KOPT-K1 (cell line): ENCODE data around the gene PMCH.
"Not testable (repeated sequence)": the region's sequence is repeated elsewhere in the genome, so short reads cannot be mapped to it uniquely, and the experiment has no call there.

Source experiments
- H3K27ac ChIP-seq: fragments of 200-600 bp; sonication (generic); 2 replicates; pipeline ENCODE4 v1.5.1; 2016; ENCODE audit warnings: antibody characterized with exemption, mild to moderate bottlenecking, low read depth, low read length; ENCODE audit not compliant: poor library complexity, severe bottlenecking
- H3K36me3 ChIP-seq: fragments of 200-600 bp; sonication (generic); 2 replicates; pipeline ENCODE4 v1.5.1; 2017; ENCODE audit warnings: antibody characterized with exemption, mild to moderate bottlenecking, low read length, moderate library complexity; ENCODE audit not compliant: insufficient read depth
- H3K9me3 ChIP-seq: fragments of 200-600 bp; sonication (generic); 2 replicates; pipeline ENCODE4 v1.5.1; 2017; ENCODE audit warnings: antibody characterized with exemption, low read length, mild to moderate bottlenecking; ENCODE audit not compliant: insufficient read depth, poor library complexity, severe bottlenecking

The PMCH gene

DNA sequence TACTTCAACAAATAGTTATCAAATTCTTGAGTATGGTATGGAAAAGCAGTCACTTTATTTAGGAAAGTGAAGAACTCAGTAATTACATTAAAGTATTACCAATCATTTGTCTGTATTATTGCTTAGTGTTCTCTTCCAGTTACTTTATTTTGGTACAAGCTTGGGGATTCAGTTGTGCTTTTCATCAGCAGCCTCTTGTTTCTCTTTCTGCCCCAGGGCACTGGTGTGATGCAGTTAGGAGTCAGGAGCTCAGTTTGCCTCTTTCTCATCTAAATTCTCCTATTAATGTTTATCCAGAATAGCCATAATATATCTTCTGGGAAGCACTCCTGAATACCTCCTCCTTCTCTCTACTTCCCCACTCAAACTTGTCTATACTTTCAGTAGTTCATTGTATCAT is 25.7 kb downstream of the PMCH start:
- H3K27ac ChIP-seq, result no peak overlapping the region

DNA sequence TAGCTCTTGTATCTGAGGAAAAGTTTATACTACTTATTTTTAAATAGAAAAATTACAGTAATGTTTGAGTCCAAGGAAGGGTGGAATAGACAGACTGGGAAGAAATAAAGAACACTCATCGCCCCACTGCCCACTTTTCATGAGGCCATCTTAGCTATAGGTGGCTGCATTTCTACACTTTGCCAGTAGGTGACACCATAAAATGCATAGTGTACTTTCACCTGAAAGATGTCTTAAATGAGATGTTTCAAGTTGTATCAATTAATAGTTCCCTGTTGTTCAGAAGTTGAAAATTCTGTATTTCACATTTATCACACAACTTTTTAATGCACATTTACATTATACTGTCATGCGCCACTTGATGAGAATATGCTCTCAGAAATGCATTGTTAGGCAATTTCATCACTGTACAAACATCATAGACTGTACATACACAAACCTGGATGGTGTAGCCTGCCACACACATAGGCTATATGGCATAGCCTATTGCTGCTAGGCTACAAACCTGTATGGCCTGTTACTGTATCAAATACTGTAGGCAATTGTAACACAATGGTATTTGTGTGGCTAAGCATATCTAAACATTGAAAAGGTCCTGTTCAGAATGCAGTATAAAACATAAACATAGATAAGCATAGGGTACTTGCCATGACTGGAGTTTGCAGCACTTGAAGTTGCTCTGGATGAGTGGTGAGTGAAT is 27.6 kb downstream of the PMCH start:
- Histone ChIP-seq H3K27ac (no peak overlapping the region), H3K36me3 (peaks cover 83% of the 10 kb centered on the region)

More for the DNA sequence above, 25.7 kb downstream of the PMCH start:
- Histone ChIP-seq H3K9me3 (no peaks in the 10 kb centered on the region), H3K36me3 (peaks cover 76% of the 10 kb centered on the region)

DNA sequence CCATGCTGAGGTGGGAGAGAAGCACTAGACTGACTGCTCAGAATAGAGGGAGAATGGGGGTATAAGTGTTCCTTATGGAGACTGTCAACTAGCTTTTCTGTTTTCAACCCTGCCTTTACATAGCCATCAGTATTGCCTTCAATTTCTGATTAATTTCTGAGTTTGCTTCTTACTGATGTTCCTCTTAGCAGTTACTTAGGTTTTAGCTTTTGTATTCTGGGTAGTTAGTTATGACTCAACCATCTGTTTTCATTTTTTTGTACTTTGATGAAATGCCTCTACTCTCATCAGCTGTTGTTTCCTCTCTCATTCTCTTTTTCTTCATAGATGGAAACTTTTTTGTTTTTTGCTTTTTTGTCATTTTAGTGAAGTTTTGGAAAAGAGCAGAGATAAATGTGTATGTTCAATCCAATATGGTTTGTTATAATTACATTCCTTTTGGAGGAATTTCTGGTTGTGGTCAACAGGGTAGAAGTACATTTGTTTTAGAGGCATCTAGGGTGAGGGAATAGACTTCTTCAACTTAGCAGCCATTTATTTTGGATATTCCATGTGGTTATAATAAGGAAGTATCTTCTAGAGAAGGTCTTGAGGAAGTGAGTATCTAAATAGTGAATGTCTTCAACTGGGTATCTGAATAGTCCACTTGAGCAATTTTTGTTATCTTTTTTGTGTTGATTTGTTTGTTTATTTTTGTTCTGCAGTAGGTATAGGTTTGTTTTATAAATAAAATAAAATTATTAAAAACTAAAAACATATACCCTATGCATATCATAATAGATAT is 29.6 kb downstream of the PMCH start:
- H3K27ac ChIP-seq, result no peak overlapping the region
- no peaks in the 10 kb centered on the region for H3K9me3 ChIP-seq
- peaks cover 86% of the 10 kb centered on the region for H3K36me3 ChIP-seq

More for the DNA sequence above, 27.6 kb downstream of the PMCH start:
- no peaks in the 10 kb centered on the region for H3K9me3 ChIP-seq

DNA sequence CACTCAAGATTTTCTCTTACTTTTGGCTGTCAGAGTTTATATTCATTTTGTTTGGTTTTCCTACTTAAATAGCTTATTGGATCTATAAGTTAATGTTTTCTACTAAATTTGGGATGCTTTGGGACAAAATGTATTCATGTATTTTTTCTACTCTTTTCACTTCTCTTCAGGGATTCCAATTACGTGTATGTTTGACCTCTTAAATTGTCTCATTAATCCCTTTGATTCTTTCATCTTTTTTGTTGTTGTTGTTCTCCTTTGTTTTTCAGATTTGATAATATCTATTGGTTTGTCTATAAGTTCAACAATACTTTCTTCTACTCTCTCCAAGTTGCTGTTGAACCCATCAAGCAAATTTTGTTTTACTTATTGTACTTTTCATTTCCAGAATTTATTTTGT is 34.2 kb downstream of the PMCH start:
- H3K36me3 ChIP-seq, result peaks cover 52% of the 10 kb centered on the region
- no peak overlapping the region for H3K27ac ChIP-seq
- no peaks in the 10 kb centered on the region for H3K9me3 ChIP-seq

DNA sequence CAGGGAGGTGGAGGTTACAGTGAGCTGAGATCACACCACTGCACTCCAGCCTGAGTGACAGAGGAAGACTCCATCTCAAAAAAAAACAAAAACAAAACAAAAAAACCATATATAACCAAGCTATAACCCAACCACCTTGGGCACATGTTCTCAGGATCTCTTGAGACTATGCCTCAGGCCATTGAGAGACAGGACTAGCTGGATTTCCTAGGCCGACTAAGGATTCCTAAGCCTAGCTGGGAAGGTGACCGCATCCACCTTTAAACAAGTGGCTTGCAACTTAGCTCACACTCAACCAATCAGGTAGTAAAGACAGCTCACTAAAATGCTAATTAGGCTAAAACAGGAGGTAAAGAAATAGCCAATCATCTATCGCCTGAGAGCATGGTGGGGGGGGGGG is 42.4 kb downstream of the PMCH start:
- peaks cover 63% of the 10 kb centered on the region for H3K36me3 ChIP-seq
- H3K9me3 ChIP-seq, H3K27ac ChIP-seq: not testable (repeated sequence)

DNA sequence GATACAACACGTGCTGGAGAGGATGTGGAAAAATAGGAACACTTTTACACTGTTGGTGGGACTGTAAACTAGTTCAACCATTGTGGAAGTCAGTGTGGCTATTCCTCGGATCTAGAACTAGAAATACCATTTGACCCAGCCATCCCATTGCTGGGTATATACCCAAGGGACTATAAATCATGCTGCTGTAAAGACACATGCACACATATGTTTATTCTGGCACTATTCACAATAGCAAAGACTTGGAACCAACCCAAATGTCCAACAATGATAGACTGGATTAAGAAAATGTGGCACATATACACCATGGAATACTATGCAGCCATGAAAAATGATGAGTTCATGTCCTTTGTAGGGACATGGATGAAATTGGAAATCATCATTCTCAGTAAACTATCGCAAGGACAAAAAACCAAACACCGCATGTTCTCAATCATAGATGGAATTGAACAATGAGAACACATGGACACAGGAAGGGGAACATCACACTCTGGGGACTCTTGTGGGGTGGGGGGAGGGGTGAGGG is 50.5 kb downstream of the PMCH start:
- H3K36me3 ChIP-seq, result peaks cover 61% of the 10 kb centered on the region
- not testable (repeated sequence) for H3K9me3 ChIP-seq

More for the DNA sequence above, 50.5 kb downstream of the PMCH start:
- not testable (repeated sequence) for H3K27ac ChIP-seq
